Tibial nerve (tissue), 4 donors: ENCODE data around the gene CD164L2. TPM values are rescaled to one million over a fixed set of nuclear protein-coding genes. Genes with fewer than 3 reads are reported as not detected.

Experiments
- DNase-seq, 2 donors: peaks; one replicate each; pipeline ENCODE4 v3.0.0-alpha.2; 2019; ENCODE audit warnings: low spot score in 2 of 2
- H3K27ac ChIP-seq, 4 donors: fragments of 200-600 bp; sonication (generic) in 3 of 4; one replicate each; pipeline ENCODE4 v1.5.1; 2017 to 2019; ENCODE audit warnings: mild to moderate bottlenecking in 1 of 4
- H3K27me3 ChIP-seq, 2 donors: fragments of 200-600 bp; sonication (generic) in 1 of 2; one replicate each; pipeline versions ENCODE4 v1.5.1 to v1.6.0; 2017 to 2019
- H3K36me3 ChIP-seq, 3 donors: fragments of 200-600 bp; sonication (generic); one replicate each; pipeline ENCODE4 v1.5.1; 2018 to 2019
- H3K4me1 ChIP-seq, 4 donors: fragments of 200-600 bp; sonication (generic) in 3 of 4; one replicate each; pipeline ENCODE4 v1.5.1; 2017 to 2019
- H3K4me3 ChIP-seq, 4 donors: fragments of 200-600 bp; sonication (generic) in 3 of 4; one replicate each; pipeline ENCODE4 v1.5.1; 2017 to 2019; ENCODE audit warnings: mild to moderate bottlenecking in 1 of 4, moderate library complexity in 1 of 4
- H3K9me3 ChIP-seq, 4 donors: fragments of 200-600 bp; sonication (generic) in 3 of 4; one replicate each; pipeline ENCODE4 v1.5.1; 2017 to 2019
- CTCF ChIP-seq, 5 experiments: fragments of 200-600 bp in 3 of 5; fragments of 450-650 bp in 2 of 5; sonication (generic) in 3 of 5; IDR thresholded peaks; one replicate each; pipeline ENCODE4 v1.5.1; 2016 to 2019; ENCODE audit warnings: antibody characterized with exemption in 5 of 5, mild to moderate bottlenecking in 3 of 5, moderate library complexity in 2 of 5
- EP300 ChIP-seq, 2 donors: sonication (generic); formaldehyde crosslinking; IDR thresholded peaks; one replicate each; pipeline ENCODE4 v1.6.1; 2017; ENCODE audit warnings: antibody characterized with exemption in 2 of 2, mild to moderate bottlenecking in 1 of 2
- POLR2A ChIP-seq, 2 donors: fragments of 450-650 bp; IDR thresholded peaks; one replicate each; pipeline ENCODE4 v1.6.1; 2017; ENCODE audit warnings: antibody characterized with exemption in 2 of 2, mild to moderate bottlenecking in 2 of 2, moderate library complexity in 2 of 2
- WGBS, 2 donors: methylation state at CpG; one replicate each; pipeline ENCODE4 v1.1.5; 2018; 5-methylcytosine and 5-hydroxymethylcytosine counted together
- total RNA-seq, 4 donors: library from RNA; depleted of rRNA; stranded (reverse); fragments of >200 nt; gene quantifications; one replicate each; pipeline ENCODE4 v1.1.0, GENCODE V29; 2016

CD164L2 gene
- total RNA-seq, 4 donors from 2014 or later, result not detected

- peaks cover 0 to 25% (median 15%) of the 10 kb centered on the region in 4 donors for H3K4me1 ChIP-seq
- 82 to 86% methylated on average over 19 of the region's 19 CpGs for WGBS, 2 donors
- no peak for DNase-seq
These were observed 10.9 kb downstream of the CD164L2 start for GRCh38 chr1:27372022-27372807.

GRCh38 chr1:27368869-27369582, 14.1 kb downstream of the CD164L2 start:
- H3K27ac ChIP-seq, result peak overlapping the region in 3 of 4 donors; percentile 20 to 65 (median 36)
- peaks cover 0 to 8% (median 0%) of the 10 kb centered on the region in 3 donors for H3K36me3 ChIP-seq
- H3K4me1 ChIP-seq, result peaks cover 0 to 43% (median 32%) of the 10 kb centered on the region in 4 donors
- peak in 2 of 5 experiments; percentile 9 to 20 for TF ChIP-seq CTCF (IDR thresholded peaks at IDR 0.05)
- no peak for TF ChIP-seq POLR2A (IDR thresholded peaks at IDR 0.05)
- H3K27me3 ChIP-seq, result no peaks in the 10 kb centered on the region
- no peak for DNase-seq
- WGBS, 2 donors, result 68 to 81% methylated on average over 12 to 13 of the region's 13 CpGs
- H3K9me3 ChIP-seq, result no peaks in the 10 kb centered on the region
- no peak overlapping the region for H3K4me3 ChIP-seq

More at GRCh38 chr1:27372022-27372807, 10.9 kb downstream of the CD164L2 start:
- Histone ChIP-seq H3K36me3 (no peaks in the 10 kb centered on the region), H3K4me3 (no peak overlapping the region), H3K9me3 (no peaks in the 10 kb centered on the region), H3K27me3 (no peaks in the 10 kb centered on the region), H3K27ac (no peak overlapping the region)
- TF ChIP-seq EP300 (IDR thresholded peaks at IDR 0.05) (no peak), POLR2A (IDR thresholded peaks at IDR 0.05) (no peak), CTCF (IDR thresholded peaks at IDR 0.05) (no peak)

- Histone ChIP-seq H3K27ac (peak overlapping the region; percentile 95 to 100 (median 97)), H3K4me3 (peak overlapping the region; percentile 66 to 82 (median 74)), H3K9me3 (no peaks in the 10 kb centered on the region), H3K27me3 (no peaks in the 10 kb centered on the region), H3K4me1 (peaks cover 0 to 52% (median 33%) of the 10 kb centered on the region in 4 donors), H3K36me3 (peaks cover 0 to 26% (median 6%) of the 10 kb centered on the region in 3 donors)
- TF ChIP-seq CTCF (IDR thresholded peaks at IDR 0.05) (peak in 1 of 5 experiments; percentile 1), POLR2A (IDR thresholded peaks at IDR 0.05) (no peak), EP300 (IDR thresholded peaks at IDR 0.05) (no peak)
- DNase-seq, result no peak
- WGBS, 2 donors, result 21 to 37% methylated on average over 8 of the region's 8 CpGs
These were observed 15.9 kb downstream of the CD164L2 start for GRCh38 chr1:27367160-27367650.

GRCh38 chr1:27366411-27367159, 16.5 kb downstream of the CD164L2 start, which contains the start of gene MAP3K6:
Gene MAP3K6, minus strand, starts transcription at chr1:27366961. Its CDS starts 364 bp downstream, at chr1:27366597.
- H3K9me3 ChIP-seq, result no peaks in the 10 kb centered on the region
- peaks cover 0 to 52% (median 33%) of the 10 kb centered on the region in 4 donors for H3K4me1 ChIP-seq
- H3K27ac ChIP-seq, result peak within 1 kb of the TSS; percentile 95 to 100 (median 97)
- DNase-seq, result peak; percentile 83 to 85
- H3K4me3 ChIP-seq, result peak within 1 kb of the TSS; percentile 66 to 82 (median 74)
- TF ChIP-seq EP300 (IDR thresholded peaks at IDR 0.05), result peak; percentile 34 to 93
- TF ChIP-seq POLR2A (IDR thresholded peaks at IDR 0.05), result peak; percentile 65 to 80
- TF ChIP-seq CTCF (IDR thresholded peaks at IDR 0.05), result peak; percentile 16 to 73 (median 45)
- no peaks in the 10 kb centered on the region for H3K27me3 ChIP-seq
- H3K36me3 ChIP-seq, result peaks cover 0 to 32% (median 6%) of the 10 kb centered on the region in 3 donors
- WGBS, 2 donors, result 0 to 2% methylated on average over 26 of the region's 67 CpGs
